Activated T-helper 1 cell treated with anti-CD3 and anti-CD28 coated beads, Interleukin-2, amount 50 U/mL, for 16 hours (primary cell): ENCODE measurements around the gene AMBRA1.

ENCODE experiments used
- DNase-seq, 2 donors: peaks; one replicate each; pipeline ENCODE4 v3.0.0-alpha.2; 2020; ENCODE audit warnings: low read depth in 1 of 2, low spot score in 1 of 2

Gene AMBRA1

DNA sequence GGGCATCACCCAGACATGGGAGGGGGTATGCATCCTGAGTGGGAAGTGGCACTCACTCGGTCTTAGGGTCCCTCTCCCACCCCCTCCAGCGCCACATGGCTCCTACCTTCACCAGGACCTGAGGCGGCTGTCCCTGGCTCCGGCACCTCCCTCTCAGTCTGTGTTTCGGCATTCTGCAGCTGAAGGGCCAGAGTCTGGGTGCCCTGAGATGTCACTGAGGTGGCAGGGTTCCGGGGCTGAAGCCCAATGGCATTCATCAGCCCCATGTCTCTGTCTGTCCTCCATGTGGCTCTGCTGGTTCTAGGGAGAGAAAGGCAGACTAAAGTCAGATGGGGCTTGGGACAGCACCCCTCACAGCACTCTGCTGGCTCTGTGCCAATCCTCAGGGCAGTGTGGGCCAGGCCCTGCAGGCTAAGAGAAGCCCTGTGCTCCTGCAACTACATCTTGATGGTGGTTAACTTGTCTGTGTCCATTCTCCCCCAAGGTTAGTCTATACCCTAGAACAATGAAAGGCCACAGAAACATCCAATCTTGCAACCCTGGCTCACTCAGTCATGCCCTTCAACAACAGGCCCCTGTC, 185.3 kb downstream of the AMBRA1 start:
- no peak for DNase-seq

DNA sequence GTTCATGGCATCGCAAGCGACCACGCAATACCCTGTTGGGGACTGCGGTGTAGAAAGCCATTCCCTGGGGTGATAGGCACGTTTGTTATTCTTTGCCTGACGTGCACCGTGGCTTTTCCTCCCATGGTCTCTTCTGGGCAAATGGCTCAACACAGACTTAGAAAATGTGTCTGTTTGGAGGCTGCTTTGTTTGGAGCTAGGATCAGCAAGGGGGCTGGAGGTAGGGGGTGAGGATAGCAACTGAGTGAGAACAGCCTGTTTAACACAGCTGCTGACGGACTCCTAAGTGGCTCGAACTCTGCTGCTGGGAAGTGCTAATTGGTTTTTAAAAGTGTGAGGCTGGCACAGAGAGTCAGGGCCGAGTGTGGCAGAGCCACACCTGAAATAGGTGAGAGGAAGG, 186.2 kb downstream of the AMBRA1 start:
- no peak for DNase-seq

GRCh38 chr11:46404476-46405017, 189.3 kb downstream of the AMBRA1 start:
- DNase-seq: no peak

DNA sequence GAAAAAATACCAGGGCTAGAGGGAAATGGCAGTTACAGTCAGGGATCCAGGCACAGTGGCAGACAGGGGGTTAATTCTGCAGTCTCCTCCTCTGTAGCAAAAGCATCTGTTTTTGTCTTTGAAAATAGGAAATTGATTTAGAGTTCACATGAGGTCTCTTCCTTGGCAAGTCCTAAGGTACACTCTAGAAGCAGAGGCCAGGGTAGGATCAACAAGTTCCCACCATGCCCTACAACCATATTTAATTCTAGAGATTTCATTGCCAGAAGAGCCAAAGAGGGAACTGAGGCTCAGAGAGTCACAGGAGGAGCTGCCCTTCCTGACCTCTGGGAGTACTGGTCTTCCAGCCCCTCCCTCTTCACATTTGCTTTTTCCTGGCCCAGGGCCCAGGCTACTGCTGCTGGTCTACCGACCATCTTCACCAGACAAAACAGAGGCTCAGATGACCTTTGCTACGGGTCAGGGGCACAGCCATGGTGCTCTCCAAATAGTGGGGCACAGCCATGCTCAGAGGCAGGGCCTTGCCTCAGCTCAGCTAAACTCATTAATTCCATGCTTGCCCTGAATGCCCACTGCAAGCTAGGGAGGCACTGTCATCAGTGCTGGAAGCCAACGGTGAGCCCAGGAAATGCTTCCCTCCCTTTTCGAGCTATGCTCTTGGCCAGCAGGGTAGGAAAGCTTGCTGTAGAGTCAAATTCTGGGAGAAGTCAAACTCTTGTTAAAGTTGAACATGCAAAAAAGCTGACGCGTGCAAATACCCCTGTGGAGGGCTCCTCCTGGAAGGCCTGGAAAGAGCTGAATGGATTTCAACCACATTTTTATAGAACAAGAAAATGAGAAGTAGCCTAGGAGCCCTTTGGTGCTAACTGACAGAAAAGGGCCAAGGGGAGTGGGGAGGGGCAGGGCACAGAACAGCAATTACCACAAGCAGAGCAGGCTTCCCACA, 190.6 kb downstream of the AMBRA1 start:
- DNase-seq: no peak

GRCh38 chr11:46397526-46397925, 196.3 kb downstream of the AMBRA1 start:
- DNase-seq: no peak

GRCh38 chr11:46393759-46394158, 200.1 kb downstream of the AMBRA1 start:
- no peak for DNase-seq

- no peak for DNase-seq
Measured at GRCh38 chr11:46393231-46393616, 200.6 kb downstream of the AMBRA1 start.

DNA sequence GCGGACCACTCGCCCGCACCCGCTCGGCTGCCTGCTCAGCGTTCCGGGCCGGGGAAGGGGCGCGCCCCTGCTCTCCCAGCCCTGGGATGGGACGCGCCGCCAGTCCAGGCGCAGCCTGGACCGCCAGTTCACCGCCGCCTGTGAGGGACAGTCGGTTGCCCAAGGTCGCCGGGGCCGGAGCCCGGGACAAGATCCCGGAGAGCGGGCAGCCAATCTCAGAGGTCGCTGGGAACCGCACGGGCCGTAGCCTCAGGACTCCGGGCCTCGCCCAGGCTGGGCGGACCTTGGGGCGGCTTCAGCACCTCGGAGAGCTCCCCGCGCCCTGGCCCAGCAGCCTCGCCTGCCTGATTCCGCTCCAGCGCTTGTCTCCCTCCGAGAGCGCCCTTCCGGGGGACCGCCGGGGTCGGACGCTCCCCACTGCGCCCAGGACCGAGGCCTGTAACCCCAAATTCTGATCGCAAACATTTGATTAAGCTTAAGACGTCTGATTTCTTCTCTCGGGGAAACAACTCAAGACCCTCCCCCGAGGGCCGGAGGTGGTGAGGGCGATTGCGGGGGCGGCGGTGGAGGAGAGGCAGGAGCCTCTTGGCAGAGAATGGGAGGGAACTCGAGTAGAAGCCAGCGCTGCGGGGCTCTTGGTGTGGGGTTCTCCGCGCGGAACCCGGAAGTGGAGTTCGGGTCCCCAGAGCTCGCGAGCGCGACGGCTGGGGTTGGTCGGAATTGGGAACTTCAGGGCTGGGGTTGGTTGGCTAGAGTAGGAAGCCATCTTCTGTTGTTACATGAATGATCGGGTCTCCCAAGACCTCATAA, 201.2 kb downstream of the AMBRA1 start:
- DNase-seq: peak; percentile 60 to 61

DNA sequence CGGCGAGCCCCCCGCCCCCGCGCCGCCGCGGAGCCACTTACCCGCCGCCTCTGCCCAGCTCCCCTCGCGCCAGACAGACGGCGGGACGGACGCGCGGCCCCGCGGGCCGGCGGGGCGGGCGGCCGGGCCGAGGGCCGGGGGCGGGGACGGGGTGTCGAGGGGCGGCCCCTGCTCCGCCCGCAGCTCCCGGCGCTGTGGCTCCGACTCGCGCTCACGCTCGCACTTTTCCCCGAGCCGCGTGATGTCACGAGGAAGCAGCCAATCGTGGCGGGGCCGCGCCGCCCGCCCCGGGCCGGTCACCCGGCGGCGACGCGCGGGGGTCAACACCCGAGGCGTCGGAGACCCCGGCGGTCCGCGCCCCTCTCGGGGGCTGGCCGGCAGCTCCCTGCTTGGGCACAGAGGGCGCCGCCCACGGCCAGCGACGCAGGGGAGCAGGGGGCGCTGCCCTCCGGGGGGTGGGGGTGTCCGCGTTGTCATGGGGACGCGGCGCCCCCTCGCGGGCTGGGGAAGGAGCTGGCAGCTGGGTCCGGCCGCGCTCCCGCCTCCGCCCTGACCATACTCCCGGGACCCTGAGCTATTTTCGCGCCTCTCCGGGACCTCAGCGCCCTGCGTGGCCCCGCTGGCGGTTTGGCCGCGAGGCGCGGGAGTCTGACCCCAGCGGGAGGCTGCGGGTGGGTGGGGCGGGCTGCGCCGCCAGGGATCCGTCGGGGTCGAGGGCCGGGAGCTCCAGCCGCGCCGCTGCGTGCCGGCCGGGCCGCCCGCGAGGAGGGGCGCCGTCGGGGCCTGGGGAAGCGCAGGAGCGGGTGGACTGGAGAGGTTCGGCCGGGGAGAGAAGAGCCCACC, 202.0 kb downstream of the AMBRA1 start, which contains the start of gene CHRM4:
CHRM4 (minus strand) TSS at position 199 of the 843 bp plus-strand sequence. CDS start 5,219 bp downstream, outside the sequence.
- DNase-seq: no peak

- no peak for DNase-seq
Measured at GRCh38 chr11:46391186-46391577, 202.6 kb downstream of the AMBRA1 start.

- DNase-seq: no peak
Measured at GRCh38 chr11:46390331-46391171, 203.3 kb downstream of the AMBRA1 start.

DNA sequence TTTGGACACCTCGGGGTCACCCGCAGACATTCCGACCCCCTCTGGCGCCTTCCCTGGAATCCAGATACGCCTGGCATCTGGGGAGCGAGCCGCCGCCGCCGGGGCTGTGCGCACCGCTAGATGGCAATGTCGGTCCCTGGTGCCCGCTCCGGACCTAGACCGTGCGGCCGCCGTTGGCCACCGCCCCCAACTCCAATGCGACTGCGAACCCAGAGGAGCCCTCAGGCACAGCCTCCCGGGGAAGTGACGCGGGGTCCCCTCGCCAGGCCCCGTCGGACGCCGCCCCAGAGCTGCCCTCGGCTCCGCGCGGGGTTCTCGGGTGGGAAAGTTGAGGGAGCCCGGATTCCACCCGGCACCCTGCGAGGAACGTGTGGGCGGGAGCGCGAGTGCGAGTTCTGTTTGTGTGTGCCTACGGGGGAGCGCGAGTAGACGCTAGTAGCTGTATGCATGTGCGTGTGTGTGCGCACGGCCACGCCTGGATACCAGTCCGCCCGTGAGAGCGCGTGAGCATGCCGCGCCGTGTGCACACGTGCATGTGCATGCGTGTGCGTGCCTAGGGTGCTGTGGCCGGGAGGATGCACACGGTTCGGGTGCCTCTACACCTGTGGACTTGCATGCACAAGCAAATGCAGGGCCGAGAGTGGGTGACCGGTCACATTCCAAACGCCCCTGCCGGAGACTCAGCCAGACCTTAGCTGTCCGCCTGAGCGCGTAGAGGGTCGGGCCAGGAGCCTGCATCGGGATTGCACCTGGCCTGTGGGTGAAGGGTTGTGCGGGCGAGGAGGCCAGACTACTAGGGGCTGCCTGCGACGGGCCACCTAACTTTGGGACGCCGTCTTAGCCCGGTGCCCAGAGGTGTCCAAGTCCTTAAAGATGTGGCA, 204.1 kb downstream of the AMBRA1 start:
- no peak for DNase-seq

- no peak for DNase-seq
Measured at GRCh38 chr11:46388619-46389449, 205.0 kb downstream of the AMBRA1 start.

DNA sequence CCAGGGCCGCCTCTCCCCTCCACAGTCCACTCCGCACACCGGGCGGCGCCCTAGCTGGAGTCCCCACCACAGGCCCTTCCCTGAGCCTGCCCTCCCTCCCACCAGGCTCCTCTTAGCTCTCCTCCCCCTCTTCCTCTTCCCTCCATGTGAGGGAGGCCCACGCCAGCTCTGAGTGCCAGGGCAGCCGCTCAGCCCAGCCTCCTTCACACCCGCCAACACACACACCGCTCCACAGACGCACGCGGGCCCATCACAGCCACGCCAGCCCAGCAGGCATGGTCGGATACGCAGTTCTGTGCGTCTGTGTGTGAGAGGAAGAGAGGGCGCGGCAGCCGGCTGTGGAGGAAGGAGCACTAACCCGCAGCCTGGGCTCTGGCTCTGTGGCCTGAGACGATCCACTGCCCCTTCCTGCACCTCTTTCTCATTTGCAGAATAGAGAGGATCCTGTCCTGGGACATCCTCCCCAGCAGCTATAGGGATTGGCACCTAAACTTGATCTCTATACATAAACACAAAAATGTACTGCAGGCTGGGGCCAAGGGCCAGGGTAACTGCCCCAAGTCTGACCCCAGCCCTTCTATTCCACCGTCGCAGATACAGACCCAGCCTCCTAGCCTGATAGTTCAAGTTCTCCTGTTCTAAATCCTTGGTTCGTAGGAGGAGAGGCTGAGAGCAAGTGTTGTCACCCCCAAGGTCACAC, 205.8 kb downstream of the AMBRA1 start:
- no peak for DNase-seq

DNA sequence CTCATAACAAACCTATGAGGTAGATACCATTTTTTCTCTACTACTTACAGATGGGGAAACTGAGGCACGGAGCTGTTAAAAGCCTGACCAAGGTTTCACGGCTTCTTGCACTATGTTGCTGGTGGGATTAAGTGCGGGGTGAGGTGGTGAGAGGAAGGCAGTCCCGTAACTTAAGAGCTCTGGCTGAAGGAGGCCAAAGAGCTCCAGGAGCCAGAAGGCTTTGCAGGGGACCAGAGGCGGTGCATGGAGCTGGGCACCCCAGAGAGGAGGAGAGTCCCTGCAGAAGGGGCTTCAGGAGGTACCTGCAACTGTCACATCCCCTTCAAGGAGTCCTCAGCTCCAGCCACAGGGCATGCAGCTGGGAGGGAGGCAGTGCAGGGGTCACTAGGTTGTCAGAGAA, 206.4 kb downstream of the AMBRA1 start:
- DNase-seq: no peak

GRCh38 chr11:46386674-46387073, 207.1 kb downstream of the AMBRA1 start:
- DNase-seq: no peak

DNA sequence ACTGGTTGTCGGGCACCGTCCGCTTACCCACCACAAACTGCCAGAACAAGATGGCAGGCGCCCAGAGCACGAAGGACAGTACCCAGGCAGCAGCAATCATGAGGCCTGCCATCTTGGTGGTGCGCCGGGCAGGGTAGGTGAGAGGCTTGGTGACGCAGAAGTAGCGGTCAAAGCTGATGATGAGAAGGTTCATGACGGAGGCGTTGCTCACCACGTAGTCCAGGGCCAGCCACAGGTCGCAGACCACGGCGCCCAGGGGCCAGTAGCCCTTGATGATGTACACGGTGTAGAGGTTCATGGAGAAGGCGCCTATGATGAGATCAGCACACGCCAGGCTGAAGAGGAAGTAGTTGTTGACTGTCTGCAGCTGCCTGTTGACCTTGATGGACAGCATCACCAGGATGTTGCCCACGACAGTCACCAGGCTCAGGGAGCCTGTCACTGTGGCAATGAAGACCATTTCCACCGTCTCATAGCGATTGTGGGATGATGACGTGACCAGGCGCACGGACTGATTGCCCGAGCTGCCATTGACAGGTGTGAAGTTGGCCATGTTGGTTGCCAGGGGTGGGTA, 207.7 kb downstream of the AMBRA1 start:
- no peak for DNase-seq
